ENCODE data around the gene GNAL. TPM values are rescaled to one million over a fixed set of nuclear protein-coding genes. Genes with fewer than 3 reads are reported as not detected.

The GNAL gene
- total RNA-seq, 1 experiment from 2014 or later = 24.0 TPM

GRCh38 chr18:11759456-11759855, 70.4 kb downstream of the GNAL start:
- Histone ChIP-seq H2BK12ac (ENCODE audit: insufficient read length, low read depth, low read length) (no peak overlapping the region), H4K5ac (ENCODE audit: insufficient read length, low read depth, low read length) (no peak overlapping the region), H3K18ac (ENCODE audit: insufficient read length, low read depth, low read length) (no peak overlapping the region), H3K79me1 (ENCODE audit: insufficient read depth, low read depth, low read length, poor library complexity, severe bottlenecking) (no peaks in the 10 kb centered on the region), H4K8ac (replicated peaks; ENCODE audit: insufficient read length, low read depth, low read length) (no peak overlapping the region), H3K56ac (ENCODE audit: insufficient read length, low read depth, low read length) (no peak overlapping the region), H3K23ac (ENCODE audit: insufficient read length, low read depth, low read length) (no peak overlapping the region), H4K91ac (ENCODE audit: insufficient read length, low read depth, low read length) (no peak overlapping the region), H2AFZ (ENCODE audit: low read length) (no peak overlapping the region), H3K4ac (ENCODE audit: low read depth, low read length) (no peak overlapping the region), H3K9ac (ENCODE audit: extremely low read depth, insufficient read length, low read length) (no peak overlapping the region), H3K14ac (ENCODE audit: insufficient read depth, low read length) (no peak overlapping the region; the same call in 1 of the 2 replicates), H2BK5ac (ENCODE audit: insufficient read length, low read length) (no peak overlapping the region), H3T11ph (ENCODE audit: low read length) (no peak overlapping the region), H2BK15ac (ENCODE audit: low read depth, low read length) (no peak overlapping the region), H3K27me3 (ENCODE audit: insufficient read depth, low read length) (no peaks in the 10 kb centered on the region), H2AK5ac (ENCODE audit: insufficient read length, low read length) (no peak overlapping the region), H3K9me3 (ENCODE audit: control insufficient read depth, low read depth, low read length) (no peaks in the 10 kb centered on the region), H3K4me1 (ENCODE audit: insufficient read depth, low read length) (no peaks in the 10 kb centered on the region), H4K20me1 (ENCODE audit: control insufficient read depth, insufficient read depth, insufficient read length) (no peaks in the 10 kb centered on the region), H3K4me2 (ENCODE audit: insufficient read depth, insufficient read length, low read length) (no peak overlapping the region), H2BK20ac (ENCODE audit: low read depth, low read length, poor library complexity, severe bottlenecking) (no peak overlapping the region), H3K79me2 (ENCODE audit: insufficient read depth, low read length) (no peaks in the 10 kb centered on the region), H3K23me2 (ENCODE audit: insufficient read length, low read depth, low read length, poor library complexity, severe bottlenecking) (no peaks in the 10 kb centered on the region), H2BK120ac (ENCODE audit: low read depth, low read length, poor library complexity, severe bottlenecking) (no peak overlapping the region), H3K27ac (ENCODE audit: insufficient read length, low read depth, low read length) (no peak overlapping the region)
- H3K9me3 Mint-ChIP-seq = no peaks in the 10 kb centered on the region
- no peak overlapping the region for H3K27ac Mint-ChIP-seq
- no peaks in the 10 kb centered on the region for H3K27me3 Mint-ChIP-seq (ENCODE audit: low read depth)
- WGBS (ENCODE audit: extremely low coverage, insufficient read length, low lambda C conversion rate) = no CpG with 5 or more reads among the region's 10 CpGs
- H3K4me3 Mint-ChIP-seq = no peak overlapping the region
- DNase-seq = no peak
- peaks cover 3 to 36% (median 20%) of the 10 kb centered on the region in 3 experiments; a peak in 4 of 7 replicates for H3K36me3 Mint-ChIP-seq (ENCODE audit: insufficient read depth in 1 of 3, low read depth in 3 of 3)
- peaks cover 14 to 23% of the 10 kb centered on the region in 2 experiments for H3K4me1 Mint-ChIP-seq
- no peak for TF ChIP-seq CTCF (conservative IDR thresholded peaks at IDR 0.05)
